ENCODE data around the gene IZUMO1.

DNA sequence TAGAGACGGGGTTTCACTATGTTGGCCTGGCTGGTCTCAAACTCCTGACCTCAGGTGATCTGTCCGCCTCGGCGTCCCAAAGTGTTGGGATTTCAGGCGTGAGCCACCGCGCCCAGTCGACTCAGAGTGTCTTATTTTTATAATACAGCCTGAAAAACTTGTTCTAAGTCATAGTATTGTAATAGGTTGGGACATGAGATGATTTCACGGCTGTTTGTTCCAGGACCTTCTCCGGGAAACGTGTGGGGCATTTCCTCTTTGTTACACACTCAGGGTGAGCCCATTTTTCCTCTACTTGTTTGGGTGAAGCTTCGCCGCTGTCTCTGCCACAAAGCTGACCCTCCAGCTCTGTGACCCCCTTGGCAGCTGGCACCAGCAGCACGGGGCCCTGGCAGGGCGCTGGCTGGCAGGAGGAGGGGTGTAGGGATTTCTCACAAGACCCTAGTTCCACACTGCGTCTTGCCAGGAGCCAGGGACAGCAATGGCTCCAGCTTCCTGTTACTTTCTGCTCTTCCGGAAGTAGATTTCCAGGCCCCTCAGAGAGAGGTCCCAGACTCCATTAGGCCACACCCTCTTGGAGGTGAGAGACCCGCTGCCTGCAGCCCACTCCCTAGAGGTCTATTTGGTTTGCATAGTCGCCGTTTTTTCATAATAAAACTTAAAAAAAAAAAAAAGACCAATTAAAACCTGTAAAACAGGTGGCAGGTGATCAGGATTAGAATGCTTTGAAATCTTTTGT, 24.2 kb upstream of the IZUMO1 start:
- TF ChIP-seq POLR2A (IDR thresholded peaks at IDR 0.05), result no peak
- TF ChIP-seq CTCF (IDR thresholded peaks at IDR 0.05), result no peak
